Activated CD4-positive, alpha-beta T cell treated with anti-CD3 and anti-CD28 coated beads for 4 hours (primary cell): ENCODE data around the gene CARS2.

Experiments used
- DNase-seq, 2 donors: peaks; one replicate each; pipeline ENCODE4 v3.0.0-alpha.2; 2020

The CARS2 gene

GRCh38 chr13:110651271-110651670 lies 54.6 kb downstream of the CARS2 start:
- DNase-seq = no peak

- DNase-seq = no peak
Measured at GRCh38 chr13:110650436-110650835, 55.5 kb downstream of the CARS2 start.

- DNase-seq = no peak
Measured at GRCh38 chr13:110649551-110649950, 56.4 kb downstream of the CARS2 start.

GRCh38 chr13:110648848-110649421 lies 57.0 kb downstream of the CARS2 start:
- no peak for DNase-seq

- DNase-seq = no peak
Measured at GRCh38 chr13:110648146-110648819, 57.6 kb downstream of the CARS2 start.

GRCh38 chr13:110647365-110647737 lies 58.6 kb downstream of the CARS2 start:
- DNase-seq = no peak

GRCh38 chr13:110646442-110647364 lies 59.2 kb downstream of the CARS2 start:
- no peak for DNase-seq

GRCh38 chr13:110645750-110646149 lies 60.2 kb downstream of the CARS2 start:
- no peak for DNase-seq

- peak; percentile 10 to 43 for DNase-seq
Measured at GRCh38 chr13:110644892-110645521, 60.9 kb downstream of the CARS2 start.

- no peak for DNase-seq
Measured at GRCh38 chr13:110643768-110644421, 62.0 kb downstream of the CARS2 start.

- no peak for DNase-seq
Measured at GRCh38 chr13:110643324-110643723, 62.6 kb downstream of the CARS2 start.

- no peak for DNase-seq
Measured at GRCh38 chr13:110642291-110642981, 63.5 kb downstream of the CARS2 start.

GRCh38 chr13:110641055-110642015 lies 64.6 kb downstream of the CARS2 start:
- no peak for DNase-seq

- no peak for DNase-seq
Measured at GRCh38 chr13:110640591-110641029, 65.3 kb downstream of the CARS2 start.

- DNase-seq = no peak
Measured at GRCh38 chr13:110639935-110640334, 66.0 kb downstream of the CARS2 start.

- no peak for DNase-seq
Measured at GRCh38 chr13:110638814-110639806, 66.8 kb downstream of the CARS2 start.

GRCh38 chr13:110638257-110638656 lies 67.7 kb downstream of the CARS2 start:
- DNase-seq = no peak

GRCh38 chr13:110637747-110638146 lies 68.2 kb downstream of the CARS2 start:
- DNase-seq = no peak

- no peak for DNase-seq
Measured at GRCh38 chr13:110637275-110637674, 68.6 kb downstream of the CARS2 start.
